Activated CD8-positive, alpha-beta memory T cell treated with anti-CD3 and anti-CD28 coated beads, Interleukin-2, amount 10 ng/mL, durations not matched to agents 7 days and 5 days (primary cell): ENCODE measurements around the gene CDH6. TPM values are rescaled to one million over a fixed set of nuclear protein-coding genes. Genes with fewer than 3 reads are reported as not detected.
A peak's percentile ranks its signal among the peaks of the same experiment; 100 is the strongest.

Source experiments
- ATAC-seq: fragments of 150-1000 bp; cut with Tn5 transposase; one replicate; pipeline ENCODE4 v1.10.0; 2021; ENCODE audit warnings: moderate library complexity
- CTCF ChIA-PET: fragments of 350-600 bp; sonication (Branson Sonifier 250); formaldehyde crosslinking; loops from one replicate; lab custom pipeline; 2021; ENCODE audit warnings: antibody characterized with exemption; lab: Charles Lee
- DNase-seq: peaks from one replicate; pipeline ENCODE4 v3.0.0-alpha.2; 2020
- H3K27ac Mint-ChIP-seq: one replicate; pipeline ENCODE4 v1.8.0; 2021; ENCODE audit warnings: mild to moderate bottlenecking, mixed read lengths
- H3K27me3 Mint-ChIP-seq: one replicate; pipeline ENCODE4 v1.8.0; 2021; ENCODE audit warnings: mixed read lengths
- H3K36me3 Mint-ChIP-seq: one replicate; pipeline ENCODE4 v1.8.0; 2021; ENCODE audit warnings: mild to moderate bottlenecking, mixed read lengths
- H3K4me1 Mint-ChIP-seq: one replicate; pipeline ENCODE4 v1.8.0; 2021; ENCODE audit warnings: mixed read lengths
- H3K4me3 Mint-ChIP-seq: one replicate; pipeline ENCODE4 v1.8.0; 2021; ENCODE audit warnings: mild to moderate bottlenecking, moderate library complexity, mixed read lengths
- H3K9me3 Mint-ChIP-seq: one replicate; pipeline ENCODE4 v1.8.0; 2022; ENCODE audit warnings: low read depth, mixed read lengths
- total RNA-seq, 2 experiments: library from RNA; stranded (reverse); gene quantifications; one replicate each; pipeline ENCODE4 v1.2.3, GENCODE V29; 2021

CDH6 gene
- total RNA-seq, 2 experiments from 2014 or later = not detected

DNA sequence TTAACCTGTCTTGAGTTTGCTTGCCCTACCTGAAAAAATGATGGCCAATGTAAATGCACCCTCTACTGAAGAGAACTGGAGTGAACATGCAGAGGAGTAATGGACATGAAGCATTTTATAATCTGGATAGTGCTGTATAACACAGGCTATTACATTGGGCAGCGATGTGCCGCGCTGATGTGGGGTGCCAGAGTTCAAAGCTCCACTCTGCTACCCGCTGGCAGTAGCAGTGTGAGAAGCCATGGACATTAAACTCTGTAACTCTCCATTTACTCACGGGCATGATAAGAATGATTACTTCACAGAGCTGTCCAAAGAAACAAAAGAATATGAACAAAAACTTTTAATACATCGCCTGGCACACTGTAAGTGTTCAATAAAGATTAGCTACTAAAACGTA is 7.5 kb upstream of the CDH6 start:
- no peak overlapping the region for H3K4me3 Mint-ChIP-seq
- CTCF ChIA-PET = interaction anchor here (0.7 to 1.7 kb wide), 4 partner anchors 10 to 1110 kb away, joined by 3 to 6 read pairs (median 4); no protein-coding TSS in a partner anchor

GRCh38 chr5:31186672-31187267 is 6.7 kb upstream of the CDH6 start:
- ATAC-seq (no peak), DNase-seq (no peak)
- peaks cover under 1% of the 10 kb centered on the region for H3K27me3 Mint-ChIP-seq
- H3K4me3 Mint-ChIP-seq = no peak overlapping the region
- H3K9me3 Mint-ChIP-seq = no peaks in the 10 kb centered on the region
- CTCF ChIA-PET = interaction anchor here (0.7 to 1.7 kb wide), 5 partner anchors 9 to 1111 kb away, joined by 3 to 6 read pairs (median 4); no protein-coding TSS in a partner anchor
- no peaks in the 10 kb centered on the region for H3K36me3 Mint-ChIP-seq
- H3K4me1 Mint-ChIP-seq = no peaks in the 10 kb centered on the region
- no peak overlapping the region for H3K27ac Mint-ChIP-seq

More for the DNA sequence above, 7.5 kb upstream of the CDH6 start:
- no peaks in the 10 kb centered on the region for H3K36me3 Mint-ChIP-seq
- no peaks in the 10 kb centered on the region for H3K4me1 Mint-ChIP-seq
- H3K27me3 Mint-ChIP-seq = no peaks in the 10 kb centered on the region
- DNase-seq = no peak
- no peak for ATAC-seq
- H3K9me3 Mint-ChIP-seq = no peaks in the 10 kb centered on the region
- no peak overlapping the region for H3K27ac Mint-ChIP-seq

DNA sequence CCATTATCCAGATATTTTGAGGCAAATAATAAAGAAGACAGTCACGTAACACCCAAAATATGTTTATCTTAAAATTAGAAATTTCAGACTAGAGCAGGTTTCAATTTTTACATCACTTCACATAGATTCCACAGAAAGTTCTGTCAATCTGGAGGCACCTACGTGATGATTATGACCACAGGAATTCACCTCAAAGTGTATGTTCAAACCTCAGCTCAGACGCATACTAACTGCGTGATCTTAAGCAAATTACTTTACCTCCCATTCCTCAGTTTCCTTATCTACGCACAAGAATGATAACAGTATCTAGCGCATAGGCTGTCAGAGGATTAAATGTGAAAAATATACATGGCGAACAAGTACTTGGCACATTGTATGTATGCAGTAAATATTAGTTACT is 5.9 kb upstream of the CDH6 start:
- no peak overlapping the region for H3K4me3 Mint-ChIP-seq
- H3K27me3 Mint-ChIP-seq = peaks cover 9% of the 10 kb centered on the region
- H3K9me3 Mint-ChIP-seq = no peaks in the 10 kb centered on the region
- H3K27ac Mint-ChIP-seq = no peak overlapping the region
- no peak for DNase-seq
- CTCF ChIA-PET = interaction anchor here (1.1 to 1.7 kb wide), 3 partner anchors 8 to 24 kb away, joined by 4 to 6 read pairs (median 4); no protein-coding TSS in a partner anchor
- ATAC-seq = no peak
- H3K4me1 Mint-ChIP-seq = no peaks in the 10 kb centered on the region
- no peaks in the 10 kb centered on the region for H3K36me3 Mint-ChIP-seq

GRCh38 chr5:31192442-31192841 is 1.0 kb upstream of the CDH6 start:
- H3K27ac Mint-ChIP-seq = no peak overlapping the region
- H3K27me3 Mint-ChIP-seq = peaks cover 43% of the 10 kb centered on the region
- DNase-seq (no peak), ATAC-seq (no peak)
- H3K4me1 Mint-ChIP-seq = peaks cover 4% of the 10 kb centered on the region
- peaks cover 3% of the 10 kb centered on the region for H3K36me3 Mint-ChIP-seq
- no peak overlapping the region for H3K4me3 Mint-ChIP-seq
- CTCF ChIA-PET = no interaction called here
- H3K9me3 Mint-ChIP-seq = no peaks in the 10 kb centered on the region

DNA sequence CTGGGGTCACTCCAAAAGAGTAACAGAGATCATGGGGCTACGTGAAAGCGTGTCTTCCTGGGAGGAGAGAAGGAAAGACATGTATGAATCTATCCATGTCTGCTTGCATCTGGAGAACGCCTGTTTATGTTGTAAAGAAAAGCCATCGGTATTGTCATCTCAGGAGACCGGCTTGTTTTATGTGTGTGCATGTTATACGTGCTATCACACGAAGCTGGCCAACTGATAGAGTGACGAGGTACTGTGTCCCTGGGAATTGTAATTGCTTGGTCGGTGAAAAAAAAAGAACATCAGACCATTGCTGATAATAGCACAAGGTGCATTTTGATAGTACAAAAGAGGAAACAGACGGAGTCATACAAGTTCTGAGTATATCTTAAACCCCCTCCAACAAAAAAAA is 370 bp upstream of the CDH6 start:
- Mint-ChIP-seq H3K27me3 (peaks cover 47% of the 10 kb centered on the region), H3K4me3 (no peak overlapping the region), H3K4me1 (peaks cover 4% of the 10 kb centered on the region), H3K36me3 (peaks cover 3% of the 10 kb centered on the region), H3K27ac (peak overlapping the region; percentile 32), H3K9me3 (no peaks in the 10 kb centered on the region)
- CTCF ChIA-PET = no interaction called here
- ATAC-seq (no peak), DNase-seq (no peak)

DNA sequence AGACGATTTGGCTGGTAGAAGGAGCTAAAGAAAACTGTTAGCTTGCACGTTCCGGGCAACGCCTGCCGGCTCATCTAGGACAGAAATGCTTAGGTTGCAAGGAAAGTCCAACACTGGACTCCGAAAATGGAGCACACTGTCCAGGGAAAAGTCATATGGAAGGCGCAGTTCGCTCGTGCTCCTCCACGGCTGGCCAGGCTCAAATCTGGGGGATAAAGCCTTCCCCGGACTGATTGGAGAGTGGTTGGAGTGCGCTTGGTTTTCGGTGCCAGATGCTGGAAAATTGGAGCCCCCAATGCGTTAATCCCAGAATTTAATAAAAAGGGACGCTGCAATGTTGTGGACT is 955 bp downstream of the CDH6 start:
- no peak overlapping the region for H3K4me3 Mint-ChIP-seq
- H3K9me3 Mint-ChIP-seq = no peaks in the 10 kb centered on the region
- peaks cover 47% of the 10 kb centered on the region for H3K27me3 Mint-ChIP-seq
- CTCF ChIA-PET = no interaction called here
- DNase-seq = no peak
- H3K36me3 Mint-ChIP-seq = peaks cover 3% of the 10 kb centered on the region
- ATAC-seq = no peak
- H3K4me1 Mint-ChIP-seq = peaks cover 4% of the 10 kb centered on the region
- H3K27ac Mint-ChIP-seq = no peak overlapping the region

GRCh38 chr5:31194892-31195555 is 1.5 kb downstream of the CDH6 start:
- Mint-ChIP-seq H3K9me3 (no peaks in the 10 kb centered on the region), H3K36me3 (peaks cover 3% of the 10 kb centered on the region), H3K27me3 (peaks cover 47% of the 10 kb centered on the region), H3K27ac (no peak overlapping the region), H3K4me1 (peaks cover 4% of the 10 kb centered on the region), H3K4me3 (no peak overlapping the region)
- no peak for ATAC-seq
- DNase-seq = no peak
- CTCF ChIA-PET = interaction anchor here (2.0 kb wide), 1 partner anchor 8 kb away, joined by 6 read pairs; no protein-coding TSS in a partner anchor

DNA sequence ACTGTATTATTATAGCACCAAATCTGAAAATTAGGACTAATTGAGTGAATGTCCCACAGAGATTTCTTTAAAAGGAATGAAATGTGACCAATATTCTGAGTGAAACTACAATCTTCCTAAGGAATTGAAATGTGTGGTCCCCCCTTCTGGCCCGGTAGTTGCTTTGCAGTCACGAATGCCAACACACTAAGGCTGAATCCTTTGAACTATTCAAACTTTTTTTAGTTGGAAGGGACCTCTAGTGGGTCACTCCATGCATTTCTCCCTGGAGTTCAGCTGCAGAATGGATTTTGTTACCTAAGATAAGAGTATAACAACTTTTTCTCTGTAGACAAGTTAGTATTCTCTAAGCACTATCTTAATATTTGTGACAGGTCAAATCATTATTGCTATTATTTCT is 2.8 kb downstream of the CDH6 start:
- CTCF ChIA-PET = interaction anchor here (2.0 kb wide), 1 partner anchor 10 kb away, joined by 6 read pairs; no protein-coding TSS in a partner anchor
- Mint-ChIP-seq H3K9me3 (no peaks in the 10 kb centered on the region), H3K4me1 (peaks cover 4% of the 10 kb centered on the region), H3K27ac (no peak overlapping the region), H3K27me3 (peaks cover 47% of the 10 kb centered on the region), H3K4me3 (no peak overlapping the region), H3K36me3 (peaks cover 3% of the 10 kb centered on the region)
- DNase-seq = no peak
- ATAC-seq = no peak

DNA sequence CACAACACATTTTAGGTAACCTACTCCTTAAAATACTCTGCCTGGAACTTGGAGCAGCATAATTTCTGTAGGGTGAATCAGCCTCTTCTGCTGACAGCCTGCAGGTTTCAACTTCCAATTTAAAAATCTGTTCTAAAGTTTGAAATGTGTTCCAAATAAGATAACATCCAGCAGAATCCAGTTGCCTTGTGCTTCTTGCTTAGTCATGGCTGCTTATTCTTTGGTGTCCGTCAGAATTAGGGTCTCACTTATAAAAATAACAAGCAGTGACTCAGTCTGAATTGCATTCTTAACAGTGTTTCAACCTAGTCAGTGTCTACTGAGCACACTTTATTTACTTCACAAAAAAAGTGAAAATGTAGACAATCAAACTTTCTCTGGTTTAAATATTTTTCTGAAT is 3.7 kb downstream of the CDH6 start:
- DNase-seq (no peak), ATAC-seq (no peak)
- peaks cover 42% of the 10 kb centered on the region for H3K27me3 Mint-ChIP-seq
- peaks cover 4% of the 10 kb centered on the region for H3K4me1 Mint-ChIP-seq
- H3K36me3 Mint-ChIP-seq = peaks cover 3% of the 10 kb centered on the region
- H3K4me3 Mint-ChIP-seq = no peak overlapping the region
- no peak overlapping the region for H3K27ac Mint-ChIP-seq
- no peaks in the 10 kb centered on the region for H3K9me3 Mint-ChIP-seq
- CTCF ChIA-PET = interaction anchor here (2.0 kb wide), 1 partner anchor 10 kb away, joined by 6 read pairs; no protein-coding TSS in a partner anchor

- no peaks in the 10 kb centered on the region for H3K9me3 Mint-ChIP-seq
- no peaks in the 10 kb centered on the region for H3K4me1 Mint-ChIP-seq
- DNase-seq (no peak), ATAC-seq (no peak)
- no peaks in the 10 kb centered on the region for H3K36me3 Mint-ChIP-seq
- no peaks in the 10 kb centered on the region for H3K27me3 Mint-ChIP-seq
- no peak overlapping the region for H3K27ac Mint-ChIP-seq
- no peak overlapping the region for H3K4me3 Mint-ChIP-seq
- CTCF ChIA-PET = no interaction called here
These were observed 11.5 kb downstream of the CDH6 start for GRCh38 chr5:31204958-31205357.

GRCh38 chr5:31208043-31208442 is 14.6 kb downstream of the CDH6 start:
- Mint-ChIP-seq H3K27ac (no peak overlapping the region), H3K9me3 (no peaks in the 10 kb centered on the region), H3K36me3 (no peaks in the 10 kb centered on the region), H3K4me3 (no peak overlapping the region), H3K4me1 (no peaks in the 10 kb centered on the region), H3K27me3 (no peaks in the 10 kb centered on the region)
- DNase-seq (no peak), ATAC-seq (no peak)
- CTCF ChIA-PET = no interaction called here

GRCh38 chr5:31209334-31209733 is 15.8 kb downstream of the CDH6 start:
- ATAC-seq = no peak
- DNase-seq = no peak
- H3K27ac Mint-ChIP-seq = no peak overlapping the region
- no peaks in the 10 kb centered on the region for H3K27me3 Mint-ChIP-seq
- no peaks in the 10 kb centered on the region for H3K36me3 Mint-ChIP-seq
- CTCF ChIA-PET = no interaction called here
- no peaks in the 10 kb centered on the region for H3K9me3 Mint-ChIP-seq
- no peaks in the 10 kb centered on the region for H3K4me1 Mint-ChIP-seq
- no peak overlapping the region for H3K4me3 Mint-ChIP-seq

- Mint-ChIP-seq H3K4me1 (no peaks in the 10 kb centered on the region), H3K9me3 (no peaks in the 10 kb centered on the region), H3K4me3 (no peak overlapping the region), H3K36me3 (no peaks in the 10 kb centered on the region), H3K27ac (no peak overlapping the region), H3K27me3 (no peaks in the 10 kb centered on the region)
- ATAC-seq (no peak), DNase-seq (no peak)
- CTCF ChIA-PET = interaction anchor here (1.1 kb wide), 1 partner anchor 25 kb away, joined by 4 read pairs; no protein-coding TSS in a partner anchor
These were observed 17.6 kb downstream of the CDH6 start for GRCh38 chr5:31211098-31211497.

DNA sequence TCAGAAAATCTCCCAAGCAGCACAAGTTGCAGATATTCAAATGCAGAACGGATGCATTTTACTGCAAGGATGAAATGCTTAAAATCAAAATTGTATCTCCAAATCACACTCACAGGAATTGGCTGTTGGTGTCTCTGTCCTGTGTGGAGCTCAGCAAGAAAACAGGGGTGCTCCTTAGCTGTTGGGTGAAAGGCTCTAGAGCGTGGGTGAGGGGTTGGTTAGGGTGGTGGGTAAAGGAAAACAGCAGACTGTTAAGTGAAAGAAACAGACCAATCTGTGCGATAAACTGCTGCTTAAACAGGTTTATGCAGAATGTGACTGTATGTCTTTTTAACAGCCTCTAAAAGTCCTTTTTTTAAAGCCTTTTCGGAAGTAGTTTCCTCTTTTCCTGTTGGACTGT is 19.8 kb downstream of the CDH6 start:
- no peaks in the 10 kb centered on the region for H3K36me3 Mint-ChIP-seq
- no peaks in the 10 kb centered on the region for H3K4me1 Mint-ChIP-seq
- no peaks in the 10 kb centered on the region for H3K27me3 Mint-ChIP-seq
- ATAC-seq (no peak), DNase-seq (no peak)
- H3K9me3 Mint-ChIP-seq = no peaks in the 10 kb centered on the region
- CTCF ChIA-PET = interaction anchor here (0.6 kb wide), 1 partner anchor 1025 kb away, joined by 3 read pairs; no protein-coding TSS in a partner anchor
- no peak overlapping the region for H3K4me3 Mint-ChIP-seq
- no peak overlapping the region for H3K27ac Mint-ChIP-seq
